K562 (cell line): ENCODE results near the gene DOK3. TPM values are rescaled to one million over a fixed set of nuclear protein-coding genes. Genes with fewer than 3 reads are reported as not detected.
A peak's percentile ranks its signal among the peaks of the same experiment; 100 is the strongest.

Experiments used
- ATAC-seq: fragments of 200-7000 bp; cut with Tn5 transposase; 3 replicates; pipeline ENCODE4 v1.9.1; 2020; ENCODE audit warnings: moderate library complexity
- BruUV-seq: library from RNA; stranded (reverse); fragments of 400-500 nt; replicated peaks from 2 replicates; lab custom pipeline; 2021; lab: Mats Ljungman, UMichigan
- CTCF ChIA-PET: fragments of 300-600 bp; formaldehyde crosslinking; extraction: SDS; loops from one replicate; lab custom pipeline; 2021; ENCODE audit warnings: low intra/inter-chr PET ratio; lab: Yijun Ruan, JAX
- POLR2A ChIA-PET: fragments of 300-600, 350-650 bp; sonication (Branson Sonifier 250); formaldehyde crosslinking; extraction: SDS; loops from one replicate; lab custom pipeline; 2021; ENCODE audit warnings: antibody characterized with exemption, inconsistent platforms; lab: Yijun Ruan, JAX
- DNase-seq, 4 experiments: peaks; one replicate each; pipeline versions ENCODE4 v3.0.0 to v3.0.0-alpha.2; 2011 to 2018; ENCODE audit warnings: low spot score in 3 of 4, mixed read lengths in 3 of 4; ENCODE audit errors: extremely low read depth in 1 of 4
- FAIRE-seq: peaks from 2 replicates; lab custom pipeline; 2011; peaks lifted over from hg19 to GRCh38; lab: Jason Lieb, UNC
- H2AFZ ChIP-seq: 2 replicates; pipeline ENCODE4 v1.6.0; 2011; ENCODE audit warnings: low read depth, low read length, control low read depth, inconsistent platforms
- H3K27ac ChIP-seq: fragments of 200-600 bp; 3 replicates; pipeline ENCODE4 v1.8.0; 2011; ENCODE audit warnings: low read depth, mild to moderate bottlenecking, control low read depth, inconsistent platforms, low read length, moderate library complexity, mixed read lengths; ENCODE audit errors: extremely low read depth
- H3K27me3 ChIP-seq, 2 experiments: fragments of 300-600 bp in 1 of 2; 2 replicates in 1 of 2; 3 replicates in 1 of 2; pipeline versions ENCODE4 v1.6.0 to v1.8.0; 2011; ENCODE audit warnings: inconsistent platforms in 2 of 2, low read length in 2 of 2, mild to moderate bottlenecking in 1 of 2, mixed read lengths in 1 of 2, moderate library complexity in 1 of 2; ENCODE audit not compliant: control insufficient read depth in 2 of 2, insufficient read depth in 2 of 2
- H3K36me3 ChIP-seq: fragments of 300-600 bp; 3 replicates; pipeline ENCODE4 v1.8.0; 2011; ENCODE audit warnings: mild to moderate bottlenecking, low read length, inconsistent platforms; ENCODE audit not compliant: control insufficient read depth, insufficient read depth
- H3K4me1 ChIP-seq, 2 experiments: fragments of 200-600 bp in 1 of 2; replicated peaks in 1 of 2; 2 replicates in 1 of 2; 3 replicates in 1 of 2; pipeline versions ENCODE4 v1.5.1 to v1.8.0; 2011; ENCODE audit warnings: inconsistent platforms in 2 of 2, low read length in 2 of 2, mild to moderate bottlenecking in 1 of 2, mixed read lengths in 1 of 2, moderate library complexity in 1 of 2; ENCODE audit not compliant: control insufficient read depth in 2 of 2, insufficient read depth in 2 of 2
- H3K4me2 ChIP-seq: 2 replicates; pipeline ENCODE4 v1.6.1; 2011; ENCODE audit warnings: low read length, control low read depth, inconsistent platforms, mixed read lengths; ENCODE audit not compliant: insufficient read depth
- H3K4me3 ChIP-seq: fragments of 200-600 bp; sonication (generic), shearing (Covaris generic); 2 replicates; pipeline ENCODE4 v1.5.1; 2016; ENCODE audit warnings: control low read depth, inconsistent platforms
- H3K79me2 ChIP-seq: fragments of 200-600 bp; 3 replicates; pipeline ENCODE4 v1.8.0; 2011; ENCODE audit warnings: low read length, inconsistent platforms; ENCODE audit not compliant: control insufficient read depth, insufficient read depth
- H3K9ac ChIP-seq, 2 experiments: 2 replicates each; pipeline versions ENCODE4 v1.6.0 to v1.6.1; 2011; ENCODE audit warnings: low read depth in 2 of 2, low read length in 2 of 2, control low read depth in 1 of 2, inconsistent platforms in 1 of 2, mild to moderate bottlenecking in 1 of 2, mixed read lengths in 1 of 2; ENCODE audit not compliant: insufficient read depth in 1 of 2
- H3K9me1 ChIP-seq: one replicate; pipeline ENCODE4 v1.6.0; 2011; ENCODE audit warnings: inconsistent platforms, mild to moderate bottlenecking, low read length, moderate library complexity; ENCODE audit not compliant: control insufficient read depth, insufficient read depth
- H3K9me3 ChIP-seq: replicated peaks from 2 replicates; pipeline ENCODE4 v1.5.1; 2011; ENCODE audit warnings: low read depth, low read length, inconsistent platforms; ENCODE audit not compliant: control insufficient read depth, insufficient read depth
- H4K20me1 ChIP-seq: replicated peaks from 2 replicates; pipeline ENCODE4 v1.6.1; 2011; ENCODE audit warnings: low read length, inconsistent platforms, mixed read lengths; ENCODE audit not compliant: control insufficient read depth, insufficient read depth
- ATF1 ChIP-seq, 2 experiments: fragments of 450-650 bp in 1 of 2; IDR thresholded peaks; 2 replicates each; pipeline ENCODE4 v1.6.1; 2016; ENCODE audit warnings: missing compliant biosample characterization in 1 of 2, missing genetic modification characterization in 1 of 2
- MCM3 ChIP-seq: fragments of 450-650 bp; IDR thresholded peaks from 2 replicates; pipeline ENCODE4 v1.6.1; 2016
- NFATC3 ChIP-seq: fragments of 450-650 bp; IDR thresholded peaks from 2 replicates; pipeline ENCODE4 v1.6.1; 2017; ENCODE audit warnings: mild to moderate bottlenecking
- POLR2G ChIP-seq: fragments of 200-400 bp; formaldehyde crosslinking; IDR thresholded peaks from 2 replicates; pipeline ENCODE4 v1.6.1; 2017; ENCODE audit warnings: low read depth, mild to moderate bottlenecking, antibody characterized with exemption, low read length, moderate library complexity
- PURB ChIP-seq: sonication (generic); formaldehyde crosslinking; IDR thresholded peaks from 2 replicates; pipeline ENCODE4 v1.9.0; 2021; ENCODE audit warnings: low read depth, mild to moderate bottlenecking, missing genetic modification reagents
- ZBTB7A ChIP-seq: IDR thresholded peaks from 2 replicates; pipeline ENCODE4 v1.6.1; 2011; ENCODE audit warnings: low read depth, mild to moderate bottlenecking, low read length, moderate library complexity, borderline replicate concordance; ENCODE audit not compliant: control insufficient read depth
- ZNF217 ChIP-seq: sonication (generic); formaldehyde crosslinking; IDR thresholded peaks from 2 replicates; pipeline ENCODE4 v1.8.0; 2022; ENCODE audit warnings: mild to moderate bottlenecking, missing genetic modification reagents
- ZNF316 ChIP-seq: fragments of 450-650 bp; IDR thresholded peaks from 2 replicates; pipeline ENCODE4 v1.6.1; 2016
- ZNF41 ChIP-seq: fragments of 250-450 bp; sonication (Bioruptor Pico); conservative IDR thresholded peaks from 2 replicates; pipeline ENCODE4 v1.4.0; 2020; ENCODE audit warnings: mild to moderate bottlenecking
- WGBS: fragments of 100-300 bp; shearing (Covaris generic); methylation state at CpG from one replicate; pipeline ENCODE4 v1.1.6; 2016; ENCODE audit warnings: low coverage, mixed read lengths; ENCODE audit not compliant: insufficient coverage; ENCODE audit errors: missing lambda C conversion rate; 5-methylcytosine and 5-hydroxymethylcytosine counted together
- in situ Hi-C: fragments of 300-500 bp; cut with MboI; formaldehyde crosslinking; loops from 4 replicates; pipeline ENCODE4 v1.15.0; 2018; ENCODE audit warnings: inconsistent platforms, mixed read lengths
- intact Hi-C: fragments of 100-400 bp; cut with micrococcal nuclease; formaldehyde crosslinking; loops from 2 replicates; pipeline ENCODE4 v1.14.2; 2022
- polyA plus RNA-seq, 8 experiments: library from polyadenylated mRNA; depleted of rRNA in 4 of 8; stranded (reverse) in 5 of 8; unstranded in 3 of 8; fragments of >200 nt; fragmentation: Nextera tagmentation in 2 of 8; fragmentation: Illumina TruSeq in 1 of 8; extraction: Ambion mirVana in 2 of 8; extraction: Trizol in 1 of 8; gene quantifications; 2 replicates each; pipeline versions ENCODE4 v1.2.1 to v1.2.3, GENCODE V29; 2011 to 2014; ENCODE audit warnings: inconsistent platforms in 1 of 8, missing spikeins in 1 of 8
- total RNA-seq, 7 experiments: library from RNA; depleted of rRNA in 6 of 7; stranded (reverse); fragments of >200 nt in 6 of 7; fragmentation: Illumina TruSeq in 2 of 7; extraction: Trizol in 2 of 7; gene quantifications; 2 replicates each; pipeline versions ENCODE4 v1.2.1 to v1.2.3, GENCODE V29; 2011 to 2021; ENCODE audit warnings: low replicate concordance in 1 of 7
- TF ChIP-seq, protein P1 (sequence below): fragments of 450-650 bp; formaldehyde crosslinking; IDR thresholded peaks from 2 replicates; pipeline ENCODE4 v1.4.0; 2022; ENCODE audit warnings: missing genetic modification characterization

The DOK3 gene
- total and polyA plus RNA-seq, 9 of the 15 experiments (the other 6 are each of a cell fraction or from before 2014, with no cell fraction given), result 1.3 to 23.0 (median 8.0) TPM

- TF ChIP-seq, protein P1, sequence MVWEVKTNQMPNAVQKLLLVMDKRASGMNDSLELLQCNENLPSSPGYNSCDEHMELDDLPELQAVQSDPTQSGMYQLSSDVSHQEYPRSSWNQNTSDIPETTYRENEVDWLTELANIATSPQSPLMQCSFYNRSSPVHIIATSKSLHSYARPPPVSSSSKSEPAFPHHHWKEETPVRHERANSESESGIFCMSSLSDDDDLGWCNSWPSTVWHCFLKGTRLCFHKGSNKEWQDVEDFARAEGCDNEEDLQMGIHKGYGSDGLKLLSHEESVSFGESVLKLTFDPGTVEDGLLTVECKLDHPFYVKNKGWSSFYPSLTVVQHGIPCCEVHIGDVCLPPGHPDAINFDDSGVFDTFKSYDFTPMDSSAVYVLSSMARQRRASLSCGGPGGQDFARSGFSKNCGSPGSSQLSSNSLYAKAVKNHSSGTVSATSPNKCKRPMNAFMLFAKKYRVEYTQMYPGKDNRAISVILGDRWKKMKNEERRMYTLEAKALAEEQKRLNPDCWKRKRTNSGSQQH (CRISPR knock-in tag), result no peak
- no peak for TF ChIP-seq ATF1 (CRISPR knock-in tag; IDR thresholded peaks at IDR 0.05)
- TF ChIP-seq ATF1 (tag; IDR thresholded peaks at IDR 0.05), result no peak
- TF ChIP-seq ZNF41 (CRISPR knock-in tag), result no peak
Observed at GRCh38 chr5:177468329-177468684, 41.3 kb downstream of the DOK3 start (continued).

DNA sequence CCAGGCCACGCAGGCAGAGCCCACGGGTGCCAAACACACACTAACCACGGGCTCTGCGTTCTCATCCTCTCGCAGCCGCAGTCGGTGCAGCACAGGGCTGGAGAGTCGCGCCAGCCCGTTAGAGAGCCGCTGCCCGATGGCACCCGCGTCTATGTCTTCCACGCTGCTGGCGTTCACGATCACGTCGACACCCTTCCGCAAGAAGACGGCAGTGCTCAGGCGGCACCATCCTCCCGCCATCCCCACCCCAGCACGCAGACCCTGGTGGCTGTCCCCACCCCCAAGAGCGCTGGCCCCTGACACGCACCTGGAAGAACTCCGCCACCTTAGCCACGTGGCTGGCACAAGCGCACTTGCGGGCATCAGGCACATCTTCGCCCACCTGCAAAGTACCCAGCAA is 42.2 kb downstream of the DOK3 start:
- H3K9me3 ChIP-seq, result peaks cover 4% of the 10 kb centered on the region
- TF ChIP-seq PURB (no peak), NFATC3 (no peak), ZNF217 (CRISPR knock-in tag) (no peak), POLR2G (0 out of 2 replicates have a peak, but pooled peaks have one; percentile 48), MCM3 (no peak), ZBTB7A (no peak), ZNF316 (no peak)
- TF ChIP-seq, all 486 proteins: peak for 1
- H4K20me1 ChIP-seq, result no peaks in the 10 kb centered on the region; the same call in none of the 2 replicates
- WGBS, result 96% methylated on average over 20 of the region's 31 CpGs
- no peaks in the 10 kb centered on the region for H3K27me3 ChIP-seq
- no peak overlapping the region for H3K4me2 ChIP-seq
- no peak for FAIRE-seq
- no peak overlapping the region for H3K27ac ChIP-seq
- no TSS peak for BruUV-seq
- intact Hi-C loops, result no loop called here
- H3K4me1 ChIP-seq, result peaks cover 8 to 40% of the 10 kb centered on the region in 2 experiments
- no peak overlapping the region for H3K9ac ChIP-seq
- H3K4me3 ChIP-seq, result no peak overlapping the region
- H2AFZ ChIP-seq, result no peak overlapping the region
- DNase-seq, result no peak
- in situ Hi-C loops, result no loop called here
- no peak for ATAC-seq
- H3K36me3 ChIP-seq, result peaks cover 63% of the 10 kb centered on the region; the same call in 2 of the 3 replicates
- CTCF ChIA-PET, result no interaction called here
- H3K9me1 ChIP-seq, result no peaks in the 10 kb centered on the region
- POLR2A ChIA-PET, result interaction anchor here (0.6 kb wide), 2 partner anchors 10 to 12 kb away, joined by 3 read pairs; no protein-coding TSS in a partner anchor
- H3K79me2 ChIP-seq, result peaks cover 31% of the 10 kb centered on the region
